ENCODE data around the gene GPC3.
"Not testable (repeated sequence)": the region's sequence is repeated elsewhere in the genome, so short reads cannot be mapped to it uniquely, and the experiment has no call there.

Gene GPC3

GRCh38 chrX:133533249-133533648 is 452.1 kb downstream of the GPC3 start:
- no peak for DNase-seq (ENCODE audit: low read depth in 1 of 2, low spot score in 1 of 2)

- DNase-seq (ENCODE audit: low read depth in 1 of 2, low spot score in 1 of 2): no peak
These were observed 454.4 kb downstream of the GPC3 start for GRCh38 chrX:133530960-133531359.

GRCh38 chrX:133529578-133529977 is 455.8 kb downstream of the GPC3 start:
- DNase-seq (ENCODE audit: low read depth in 1 of 2, low spot score in 1 of 2): no peak

- DNase-seq (ENCODE audit: low read depth in 1 of 2, low spot score in 1 of 2): no peak
These were observed 457.6 kb downstream of the GPC3 start for GRCh38 chrX:133527825-133528224.

- no peak for DNase-seq (ENCODE audit: low read depth in 1 of 2, low spot score in 1 of 2)
These were observed 458.0 kb downstream of the GPC3 start for GRCh38 chrX:133527415-133527814.

GRCh38 chrX:133526773-133527172 is 458.6 kb downstream of the GPC3 start:
- DNase-seq (ENCODE audit: low read depth in 1 of 2, low spot score in 1 of 2): not testable (repeated sequence)

- no peak for DNase-seq (ENCODE audit: low read depth in 1 of 2, low spot score in 1 of 2)
These were observed 461.9 kb downstream of the GPC3 start for GRCh38 chrX:133523526-133523925.

- DNase-seq (ENCODE audit: low read depth in 1 of 2, low spot score in 1 of 2): no peak
These were observed 462.3 kb downstream of the GPC3 start for GRCh38 chrX:133523081-133523487.

- no peak for DNase-seq (ENCODE audit: low read depth in 1 of 2, low spot score in 1 of 2)
These were observed 468.7 kb downstream of the GPC3 start for GRCh38 chrX:133516686-133517085.

- no peak for DNase-seq (ENCODE audit: low read depth in 1 of 2, low spot score in 1 of 2)
These were observed 470.9 kb downstream of the GPC3 start for GRCh38 chrX:133514486-133514885.

- DNase-seq (ENCODE audit: low read depth in 1 of 2, low spot score in 1 of 2): no peak
These were observed 472.3 kb downstream of the GPC3 start for GRCh38 chrX:133513123-133513522.

- no peak for DNase-seq (ENCODE audit: low read depth in 1 of 2, low spot score in 1 of 2)
These were observed 474.4 kb downstream of the GPC3 start for GRCh38 chrX:133511041-133511440.

- no peak for DNase-seq (ENCODE audit: low read depth in 1 of 2, low spot score in 1 of 2)
These were observed 488.0 kb downstream of the GPC3 start for GRCh38 chrX:133497356-133497755.

- no peak for DNase-seq (ENCODE audit: low read depth in 1 of 2, low spot score in 1 of 2)
These were observed 489.7 kb downstream of the GPC3 start for GRCh38 chrX:133495464-133496391.

GRCh38 chrX:133493366-133493765 is 492.0 kb downstream of the GPC3 start:
- no peak for DNase-seq (ENCODE audit: low read depth in 1 of 2, low spot score in 1 of 2)

- no peak for DNase-seq (ENCODE audit: low read depth in 1 of 2, low spot score in 1 of 2)
These were observed 494.4 kb downstream of the GPC3 start for GRCh38 chrX:133490955-133491354.
